GM18508 (cell line): Measurements from ENCODE around the gene MYO3B.
"Not testable (repeated sequence)": the region's sequence is repeated elsewhere in the genome, so short reads cannot be mapped to it uniquely, and the experiment has no call there.

Experiments
- ATAC-seq: cut with Tn5 transposase; IDR thresholded peaks from one replicate; pipeline ENCODE4 v1.9.1; 2021; ENCODE audit warnings: moderate number of reproducible peaks; ENCODE audit not compliant: insufficient read depth, unreplicated experiment

Gene MYO3B

GRCh38 chr2:170651624-170652325 is 473.8 kb downstream of the MYO3B start:
- no peak for ATAC-seq

GRCh38 chr2:170652637-170653417 is 474.9 kb downstream of the MYO3B start:
- no peak for ATAC-seq

- no peak for ATAC-seq
Observed at GRCh38 chr2:170656669-170657068, 478.7 kb downstream of the MYO3B start.

GRCh38 chr2:170660409-170660808 is 482.5 kb downstream of the MYO3B start:
- no peak for ATAC-seq

- no peak for ATAC-seq
Observed at GRCh38 chr2:170665743-170666142, 487.8 kb downstream of the MYO3B start.

GRCh38 chr2:170669909-170670308 is 492.0 kb downstream of the MYO3B start:
- ATAC-seq: no peak

- ATAC-seq: no peak
Observed at GRCh38 chr2:170670651-170671050, 492.7 kb downstream of the MYO3B start.

GRCh38 chr2:170671079-170671478 is 493.1 kb downstream of the MYO3B start:
- no peak for ATAC-seq

GRCh38 chr2:170674282-170674681 is 496.3 kb downstream of the MYO3B start:
- ATAC-seq: not testable (repeated sequence)

GRCh38 chr2:170675701-170676100 is 497.8 kb downstream of the MYO3B start:
- ATAC-seq: no peak

- ATAC-seq: no peak
Observed at GRCh38 chr2:170679607-170680079, 501.7 kb downstream of the MYO3B start.

- peak; percentile 83 for ATAC-seq
Observed at GRCh38 chr2:170680172-170680941, 502.4 kb downstream of the MYO3B start.

- no peak for ATAC-seq
Observed at GRCh38 chr2:170681311-170681710, 503.4 kb downstream of the MYO3B start.

- no peak for ATAC-seq
Observed at GRCh38 chr2:170685591-170685990, 507.6 kb downstream of the MYO3B start.

GRCh38 chr2:170689481-170689880 is 511.5 kb downstream of the MYO3B start:
- no peak for ATAC-seq

GRCh38 chr2:170690640-170691039 is 512.7 kb downstream of the MYO3B start:
- no peak for ATAC-seq

- no peak for ATAC-seq
Observed at GRCh38 chr2:170694316-170694715, 516.4 kb downstream of the MYO3B start.

GRCh38 chr2:170695521-170696410 is 517.8 kb downstream of the MYO3B start:
- no peak for ATAC-seq

- no peak for ATAC-seq
Observed at GRCh38 chr2:170696948-170697347, 519.0 kb downstream of the MYO3B start.

GRCh38 chr2:170701011-170701410 is 523.1 kb downstream of the MYO3B start:
- no peak for ATAC-seq
